ENCODE results near the gene HSPB1.
"Not testable (repeated sequence)": the region's sequence is repeated elsewhere in the genome, so short reads cannot be mapped to it uniquely, and the experiment has no call there.

Gene HSPB1

GRCh38 chr7:76296743-76297740, 5.4 kb upstream of the HSPB1 start:
- DNase-seq (ENCODE audit: low read depth) = no peak

DNA sequence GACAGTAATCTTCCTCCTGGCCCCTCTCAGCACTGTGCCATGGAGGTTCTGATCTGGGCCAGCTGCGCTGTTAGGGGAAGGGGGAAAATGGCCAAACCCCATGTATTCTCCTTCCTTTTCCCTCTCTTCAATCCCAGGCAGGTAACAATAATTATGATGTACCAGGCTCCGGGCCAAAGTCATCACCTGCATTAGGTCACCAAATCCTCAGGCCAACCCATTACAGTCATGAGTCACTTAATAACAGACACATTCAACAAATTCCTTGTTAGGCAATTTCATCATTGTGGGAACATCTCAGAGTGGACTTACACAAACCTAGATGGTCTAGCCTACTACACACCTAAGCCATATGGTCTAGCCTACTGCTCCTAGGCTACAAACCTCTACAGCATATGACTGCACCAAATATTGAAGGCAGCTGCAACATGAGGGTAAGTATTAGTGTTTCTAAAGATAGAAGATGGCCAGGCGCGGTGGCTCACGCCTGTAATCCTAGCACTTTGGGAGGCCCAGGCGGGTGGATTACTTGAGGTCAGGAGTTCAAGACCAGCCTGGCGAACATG, 2.2 kb upstream of the HSPB1 start:
- no peak for TF ChIP-seq CTCF (IDR thresholded peaks at IDR 0.05; ENCODE audit: control insufficient read depth, extremely low read depth, insufficient read depth)
- peak; percentile 90 for DNase-seq (ENCODE audit: low read depth)
- H3K4me3 ChIP-seq (ENCODE audit: low read depth, low read length) = no peak overlapping the region

More at GRCh38 chr7:76296743-76297740, 5.4 kb upstream of the HSPB1 start:
- TF ChIP-seq CTCF (IDR thresholded peaks at IDR 0.05; ENCODE audit: control insufficient read depth, extremely low read depth, insufficient read depth) = no peak
- H3K4me3 ChIP-seq (ENCODE audit: low read depth, low read length) = no peak overlapping the region

DNA sequence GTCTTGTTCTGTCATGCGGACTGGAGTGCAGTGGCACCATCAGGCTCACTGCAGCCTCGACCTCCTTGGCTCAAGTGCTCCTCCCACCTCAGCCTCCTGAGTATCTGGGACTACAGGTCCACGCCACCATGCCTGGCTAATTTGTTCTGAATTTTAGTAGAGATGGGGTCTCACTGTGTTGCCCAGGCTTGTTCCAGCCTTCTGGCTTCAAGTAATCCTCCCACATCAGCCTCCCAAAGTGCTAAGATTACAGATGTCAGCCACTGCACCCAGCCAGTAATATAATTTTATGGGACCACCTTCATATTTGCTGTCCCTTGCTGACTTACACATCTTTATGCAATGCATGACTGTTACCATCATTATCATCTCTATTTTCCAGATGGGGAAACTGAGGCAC, 1.5 kb upstream of the HSPB1 start:
- TF ChIP-seq CTCF (IDR thresholded peaks at IDR 0.05; ENCODE audit: control insufficient read depth, extremely low read depth, insufficient read depth) = no peak
- DNase-seq (ENCODE audit: low read depth) = no peak
- H3K4me3 ChIP-seq (ENCODE audit: low read depth, low read length) = no peak overlapping the region

GRCh38 chr7:76303202-76304147, 1.0 kb downstream of the HSPB1 start:
- peak; percentile 67 for DNase-seq (ENCODE audit: low read depth)
- TF ChIP-seq CTCF (IDR thresholded peaks at IDR 0.05; ENCODE audit: control insufficient read depth, extremely low read depth, insufficient read depth) = no peak
- H3K4me3 ChIP-seq (ENCODE audit: low read depth, low read length) = peak overlapping the region; percentile 91

GRCh38 chr7:76304888-76305375, 2.5 kb downstream of the HSPB1 start:
- peak; percentile 72 for DNase-seq (ENCODE audit: low read depth)
- no peak overlapping the region for H3K4me3 ChIP-seq (ENCODE audit: low read depth, low read length)
- TF ChIP-seq CTCF (IDR thresholded peaks at IDR 0.05; ENCODE audit: control insufficient read depth, extremely low read depth, insufficient read depth) = no peak

DNA sequence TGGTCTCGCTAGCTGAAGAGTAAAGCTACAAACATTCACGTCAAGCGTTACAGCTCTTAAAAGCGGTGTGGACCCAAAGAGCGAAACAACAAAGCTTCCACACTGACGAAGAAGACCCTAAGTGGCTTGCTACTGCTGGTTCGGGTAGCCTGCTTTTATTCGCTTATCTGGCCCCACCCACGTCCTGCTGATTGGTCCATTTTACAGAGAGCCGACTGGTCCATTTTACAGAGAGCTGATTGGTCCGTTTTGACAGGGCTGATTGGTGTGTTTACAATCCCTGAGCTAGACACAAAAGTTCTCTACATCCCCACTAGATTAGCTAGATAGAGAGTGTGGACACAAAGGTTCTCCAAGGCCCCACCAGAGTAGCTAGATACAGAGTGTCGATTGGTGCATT, 6.4 kb downstream of the HSPB1 start:
- H3K4me3 ChIP-seq (ENCODE audit: low read depth, low read length); DNase-seq (ENCODE audit: low read depth): not testable (repeated sequence)

- H3K4me3 ChIP-seq (ENCODE audit: low read depth, low read length); DNase-seq (ENCODE audit: low read depth): not testable (repeated sequence)
Observed at GRCh38 chr7:76309341-76310101, 7.0 kb downstream of the HSPB1 start.
